HG02610 (cell line): Measurements from ENCODE around the gene CLCN6.

Experiments
- ATAC-seq: cut with Tn5 transposase; IDR thresholded peaks from one replicate; pipeline ENCODE4 v1.9.1; 2021; ENCODE audit warnings: mild to moderate bottlenecking, moderate library complexity; ENCODE audit not compliant: unreplicated experiment

The CLCN6 gene

DNA sequence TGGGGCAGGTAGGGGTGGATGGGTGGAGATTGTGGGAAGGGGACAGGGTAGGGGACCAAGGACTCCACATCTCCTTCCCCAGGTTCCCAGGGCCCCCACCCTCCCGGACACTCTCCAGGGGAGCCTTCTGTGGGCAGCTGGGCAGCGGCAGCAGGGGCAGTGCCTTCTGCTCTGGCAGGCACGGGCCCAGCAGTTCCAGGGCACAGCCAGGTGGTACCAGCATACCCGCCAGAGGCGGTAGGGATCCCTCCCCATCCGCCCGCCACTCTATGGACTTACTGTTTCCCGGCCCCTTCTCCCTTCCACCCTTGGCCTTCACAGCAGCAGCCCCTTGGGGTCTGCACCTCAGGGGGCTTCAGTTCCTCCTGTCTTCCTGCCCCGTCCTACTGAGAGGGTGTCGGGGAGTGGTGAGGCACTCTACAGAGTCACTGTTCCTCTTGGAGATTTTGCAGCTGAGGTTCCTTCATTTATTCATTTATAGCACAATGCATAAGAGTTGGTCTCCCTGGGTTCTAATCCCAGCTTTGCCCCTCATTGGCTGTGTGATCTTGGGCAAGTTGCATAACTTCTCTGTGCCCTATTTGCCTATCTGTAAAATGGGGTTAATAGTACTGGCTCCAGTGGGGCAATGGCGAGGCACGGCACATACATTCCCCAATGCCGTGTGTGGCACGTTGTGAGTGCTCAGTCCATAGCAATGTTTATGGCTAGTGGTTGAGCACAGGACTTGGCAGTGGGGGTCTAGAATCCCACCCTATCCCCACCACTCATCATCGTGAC, 27.0 kb upstream of the CLCN6 start:
- ATAC-seq: no peak

DNA sequence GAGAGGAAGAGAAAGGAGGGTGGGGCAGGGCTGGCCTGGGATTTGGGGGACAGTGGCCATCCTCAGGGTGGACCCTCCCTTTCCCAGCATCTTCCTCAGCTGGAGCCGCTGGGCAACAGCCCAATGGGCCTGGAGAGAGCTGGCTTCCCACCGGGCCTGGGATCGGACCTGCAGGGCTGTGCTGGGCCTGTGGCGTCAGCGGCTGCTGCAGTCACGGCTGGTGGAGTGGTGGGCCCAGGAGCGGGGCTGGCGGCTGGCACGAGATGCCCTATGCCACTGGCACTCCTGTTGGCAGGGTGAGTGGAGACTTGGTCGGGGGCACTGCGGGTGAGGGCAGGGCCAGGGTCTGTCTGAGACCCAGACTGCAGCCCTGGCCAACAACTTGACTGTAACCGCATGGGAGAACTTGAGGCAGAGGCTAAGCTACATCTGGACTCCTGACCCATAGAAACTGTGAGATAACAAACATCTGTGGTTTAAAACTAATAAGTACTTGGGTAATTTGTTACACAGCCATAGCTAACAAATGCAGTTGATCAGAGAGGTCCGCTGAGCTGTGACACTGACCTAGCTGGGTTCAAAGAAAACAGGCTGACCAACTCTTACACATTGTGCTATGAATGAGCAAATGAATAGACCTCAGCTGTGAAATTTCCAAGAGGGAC, 26.1 kb upstream of the CLCN6 start:
- ATAC-seq: no peak

DNA sequence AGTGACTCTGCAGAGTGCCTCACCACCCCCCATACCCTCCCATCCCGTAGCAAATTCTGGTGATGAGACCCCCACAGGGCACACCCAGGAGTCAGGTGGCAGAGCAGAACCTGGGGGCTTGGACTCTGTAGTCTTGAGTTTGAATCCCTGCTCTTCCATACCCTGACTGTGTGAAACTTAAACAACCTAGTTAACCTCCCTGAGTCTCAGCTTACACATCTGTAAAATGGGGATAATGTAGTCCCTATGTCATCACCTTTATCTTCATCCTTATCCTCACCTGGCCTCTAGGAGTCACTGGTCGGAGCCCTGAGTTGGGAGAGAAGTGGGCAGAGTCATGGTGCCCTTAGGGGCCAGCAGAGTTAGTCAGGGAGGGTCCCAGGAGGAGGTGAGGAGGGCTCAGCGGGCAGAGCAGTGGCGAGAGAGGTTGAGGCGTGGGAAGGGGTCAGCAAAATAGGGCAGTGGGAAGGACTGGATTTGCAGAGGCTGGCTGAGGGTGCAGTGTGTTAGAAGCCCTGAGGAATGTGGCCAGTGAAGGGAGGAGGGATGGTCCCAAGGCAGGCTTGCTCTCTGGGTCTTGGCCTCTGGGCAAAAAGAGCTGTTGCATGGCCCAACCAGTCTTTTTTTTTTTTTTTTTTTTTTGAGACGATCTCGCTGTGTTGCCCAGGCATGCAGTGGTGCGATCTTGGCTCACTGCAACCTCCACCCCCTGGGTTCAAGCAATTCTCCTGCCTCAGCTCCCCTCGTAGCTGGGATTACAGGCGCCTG, 25.4 kb upstream of the CLCN6 start:
- no peak for ATAC-seq

DNA sequence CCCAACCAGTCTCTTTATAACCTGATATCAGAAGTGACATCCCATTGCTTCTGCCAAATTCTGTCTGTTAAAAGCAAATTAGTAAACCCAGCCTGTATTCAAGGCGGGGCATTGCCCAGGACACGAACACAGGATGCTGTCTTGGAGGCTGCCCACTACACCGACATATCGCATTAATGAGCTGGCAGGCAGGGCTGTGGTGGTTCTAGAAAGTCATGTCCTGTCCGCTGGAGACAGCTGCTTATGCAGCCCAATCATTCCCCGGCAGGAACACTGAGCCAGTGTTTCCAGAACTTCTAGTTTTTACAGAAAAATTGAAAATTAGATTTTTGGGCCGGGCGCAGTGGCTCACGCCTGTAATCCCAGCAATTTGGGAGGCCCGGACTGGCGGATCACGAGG, 24.7 kb upstream of the CLCN6 start:
- ATAC-seq: no peak

DNA sequence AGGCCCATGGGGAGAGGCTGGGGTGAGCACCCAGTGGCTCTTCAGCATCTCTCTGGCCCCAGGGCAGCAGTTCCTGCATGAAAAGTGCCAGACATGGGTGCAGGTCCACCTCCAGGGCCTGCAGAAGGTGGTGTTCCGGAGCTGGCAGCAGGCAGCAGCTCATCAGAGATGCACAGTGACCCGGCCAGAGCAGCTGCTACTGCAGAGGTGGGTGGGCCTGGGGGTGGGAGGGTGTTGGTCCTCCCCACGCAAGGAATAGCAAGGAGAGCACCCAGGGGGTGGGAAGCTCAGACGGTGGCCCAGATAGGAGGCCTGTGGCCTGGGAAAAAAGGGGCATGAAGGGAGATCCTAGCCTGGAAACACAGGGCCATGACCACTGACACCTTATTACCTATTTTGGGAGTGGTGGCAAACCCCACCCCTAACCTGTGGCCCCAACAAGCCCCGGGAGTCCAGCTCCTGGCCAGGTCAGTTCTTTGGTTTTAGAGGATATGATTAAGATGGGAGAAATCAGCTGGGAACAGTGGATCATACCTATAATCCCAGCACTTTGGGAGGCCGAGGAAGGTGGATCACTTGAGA, 23.8 kb upstream of the CLCN6 start:
- ATAC-seq: no peak

DNA sequence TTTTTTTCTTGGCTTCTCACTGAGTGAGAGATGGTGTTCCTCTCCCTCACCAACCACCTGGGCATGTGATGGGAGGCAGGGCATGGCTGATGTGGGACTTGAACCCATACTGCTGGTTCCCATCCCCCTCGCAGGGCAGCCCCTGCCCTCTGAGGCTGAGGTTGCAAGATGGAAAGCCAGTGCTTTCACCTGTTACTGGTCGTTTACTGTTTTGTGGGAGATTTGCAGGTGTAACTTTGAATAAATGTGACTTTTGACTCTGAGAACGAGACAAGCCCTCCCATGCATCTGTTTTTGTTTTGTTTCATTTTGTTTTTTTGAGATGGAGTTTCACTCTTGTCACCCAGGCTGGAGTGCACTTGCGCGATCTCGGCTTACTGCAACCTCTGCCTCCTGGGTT, 22.4 kb upstream of the CLCN6 start:
- no peak for ATAC-seq

DNA sequence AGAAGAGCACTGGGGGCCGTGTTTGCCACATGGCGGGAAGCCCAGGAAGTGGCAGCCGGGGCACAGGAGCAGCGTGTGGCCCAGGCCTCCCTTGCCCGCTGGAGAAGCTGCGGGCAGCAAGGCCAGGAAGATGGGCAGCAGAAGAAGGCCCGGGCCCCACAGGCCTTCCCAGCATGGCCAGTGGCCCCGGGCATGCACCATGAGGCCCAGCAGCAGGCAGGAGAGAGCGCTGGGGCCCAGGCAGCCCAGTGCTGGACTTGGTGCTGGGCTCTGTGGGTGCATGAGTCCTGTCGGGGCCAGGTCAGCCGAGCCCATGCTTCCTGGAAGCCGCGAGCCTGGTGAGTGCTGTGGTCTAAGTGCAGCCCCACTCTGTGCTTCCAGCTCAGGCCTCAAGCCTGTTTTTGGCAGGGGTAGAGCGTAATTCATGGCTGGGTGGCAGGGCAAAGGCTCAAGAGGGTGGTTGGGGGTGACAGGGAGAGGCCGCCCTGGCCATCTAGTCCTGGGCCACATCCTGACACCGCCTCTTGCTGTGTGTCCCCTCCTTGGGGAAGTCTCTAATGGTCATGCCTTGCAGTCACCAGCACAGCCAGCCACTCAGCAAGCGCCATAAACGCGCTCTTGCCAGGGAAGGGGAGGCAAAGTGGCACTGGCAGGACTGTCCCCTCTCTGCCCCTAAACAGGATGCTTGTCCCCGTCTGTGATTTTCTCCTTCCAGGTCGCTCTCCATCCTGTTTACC, 21.6 kb upstream of the CLCN6 start:
- no peak for ATAC-seq

DNA sequence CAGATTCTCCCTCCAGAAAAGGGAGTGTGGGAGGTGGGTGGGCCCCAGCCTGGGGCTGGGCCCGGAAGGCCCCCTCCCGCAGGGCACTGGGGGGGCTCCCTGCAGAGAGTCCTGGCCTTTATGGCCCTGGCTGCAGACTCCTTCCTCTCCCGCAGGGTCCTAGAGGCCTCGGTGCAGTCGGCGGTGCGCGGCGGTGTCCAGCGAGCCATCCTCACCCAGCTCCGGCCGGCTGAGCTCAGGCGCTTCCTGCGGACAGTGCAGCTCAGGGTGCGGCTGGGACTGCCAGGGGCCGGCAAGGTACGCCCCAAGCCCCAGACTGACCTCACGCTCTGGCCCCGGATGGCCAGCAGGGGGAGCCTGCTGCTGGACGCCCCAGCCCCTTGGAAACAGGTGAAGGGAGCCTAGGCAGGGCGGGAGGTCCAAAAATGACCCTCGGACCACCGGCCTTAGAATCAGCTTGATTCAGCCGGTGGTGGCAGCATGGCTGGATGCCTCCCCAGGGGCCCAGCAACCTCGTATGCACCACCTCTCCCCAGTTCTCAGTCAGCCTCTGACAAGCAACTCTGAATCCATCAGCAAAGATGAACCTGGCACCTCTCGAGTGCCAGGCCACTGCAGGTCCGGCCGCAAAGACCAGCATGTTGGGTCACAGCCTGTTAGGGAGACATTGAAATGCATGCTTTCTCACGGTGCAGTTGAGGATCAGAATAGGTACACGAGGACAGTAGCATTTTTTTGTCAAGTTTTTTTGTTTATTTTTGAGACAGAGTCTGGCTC, 20.8 kb upstream of the CLCN6 start:
- no peak for ATAC-seq

DNA sequence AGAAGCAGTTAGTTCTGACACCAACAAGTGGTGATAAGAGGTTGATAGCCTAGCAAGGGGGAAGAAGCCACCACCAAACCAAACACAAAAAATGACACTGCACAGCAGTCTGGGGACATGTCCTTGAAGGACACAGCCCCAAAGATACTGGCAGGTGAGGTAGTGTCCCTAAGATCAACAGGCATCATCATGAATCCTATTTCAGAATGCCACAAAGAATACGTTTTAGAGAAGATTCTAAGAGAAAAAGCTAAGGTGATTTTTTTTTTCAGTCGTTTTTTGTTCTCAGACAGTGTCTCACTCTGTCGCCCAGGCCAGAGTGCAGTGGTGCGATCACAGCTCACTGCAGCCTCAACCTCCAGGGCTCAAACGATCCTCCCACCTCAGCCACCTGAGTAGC, 19.8 kb upstream of the CLCN6 start:
- ATAC-seq: no peak

DNA sequence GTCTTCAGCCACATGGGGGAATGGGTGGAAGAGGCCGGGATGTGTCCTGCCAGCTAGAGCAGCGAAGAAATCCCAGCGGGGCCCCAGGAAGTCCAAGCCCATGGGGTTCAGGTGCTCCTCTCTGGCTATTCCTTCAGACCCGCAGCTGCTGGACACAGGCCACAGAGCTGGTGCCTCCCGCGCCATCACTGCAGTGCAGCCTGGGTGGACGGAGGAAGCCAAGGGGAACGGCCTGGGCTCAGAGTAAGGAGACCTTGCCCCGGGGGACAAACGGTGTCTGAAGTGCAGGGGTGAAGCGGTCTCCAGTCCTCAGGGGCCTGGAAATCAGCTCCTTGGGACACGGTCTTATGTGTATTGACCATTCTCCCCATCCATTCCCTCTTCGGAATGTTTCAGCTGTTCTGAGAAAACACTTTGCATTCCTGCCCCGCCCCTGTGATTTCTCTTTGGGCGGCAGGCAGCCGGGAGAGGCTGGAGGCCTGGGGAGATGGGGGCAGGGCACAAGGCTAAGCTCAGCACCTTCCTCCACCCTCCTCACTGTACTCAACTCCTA, 18.7 kb upstream of the CLCN6 start:
- no peak for ATAC-seq

DNA sequence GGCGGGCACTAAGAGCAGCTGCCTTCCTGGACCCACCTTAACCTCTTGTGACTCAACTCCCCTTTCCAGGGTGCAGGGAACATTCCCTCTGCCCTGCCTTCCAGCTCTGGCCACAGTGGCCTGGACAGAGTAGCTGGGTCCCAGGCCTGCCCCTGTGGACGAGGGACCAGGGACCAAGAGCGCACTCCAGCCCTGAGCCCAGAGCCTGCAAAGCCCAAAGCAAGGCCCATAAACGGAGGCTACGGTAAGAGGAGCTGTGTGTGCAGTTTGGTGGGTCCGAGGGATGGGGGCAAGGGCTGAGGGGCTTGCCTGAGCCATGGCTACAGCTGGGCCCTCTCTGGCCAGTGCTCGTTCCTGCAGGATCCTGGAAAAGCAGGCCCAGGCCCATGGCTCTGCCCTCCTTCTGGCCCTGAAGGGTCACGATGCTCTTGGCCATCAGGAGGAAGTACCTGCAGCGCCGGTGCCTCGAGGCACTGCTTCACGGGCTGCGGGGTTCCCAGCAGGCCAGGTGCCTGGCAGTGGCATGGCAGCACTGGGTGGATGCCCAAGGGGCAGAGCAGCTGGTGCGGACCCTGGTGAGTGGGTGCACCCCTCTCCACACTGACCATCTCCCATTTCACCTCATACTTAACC, 18.1 kb upstream of the CLCN6 start:
- ATAC-seq: no peak

DNA sequence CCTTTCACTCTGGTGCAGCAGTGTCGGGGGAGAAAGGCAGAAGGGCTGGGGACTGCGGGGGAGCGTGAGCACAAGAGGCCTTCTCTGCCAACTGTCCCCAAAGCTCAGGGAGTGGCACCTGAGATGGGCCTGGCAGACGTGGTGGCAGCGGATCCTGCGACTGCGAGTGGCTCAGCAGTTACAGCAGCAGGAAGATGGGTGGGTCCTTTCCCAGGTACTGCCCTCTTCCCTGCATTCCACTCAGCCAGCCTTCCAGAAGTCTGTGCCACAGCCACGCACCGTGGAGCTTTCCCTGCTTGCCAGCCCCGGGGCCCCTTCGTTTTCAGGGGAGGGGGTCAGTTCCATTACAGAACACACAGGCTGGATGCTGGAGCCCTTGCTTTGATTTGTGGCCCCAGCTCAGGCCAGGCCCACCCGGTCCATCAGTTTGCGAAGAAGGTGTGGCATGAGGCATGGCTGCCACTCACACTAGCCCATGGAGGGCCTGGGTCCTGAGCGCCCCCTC, 17.4 kb upstream of the CLCN6 start:
- ATAC-seq: no peak

DNA sequence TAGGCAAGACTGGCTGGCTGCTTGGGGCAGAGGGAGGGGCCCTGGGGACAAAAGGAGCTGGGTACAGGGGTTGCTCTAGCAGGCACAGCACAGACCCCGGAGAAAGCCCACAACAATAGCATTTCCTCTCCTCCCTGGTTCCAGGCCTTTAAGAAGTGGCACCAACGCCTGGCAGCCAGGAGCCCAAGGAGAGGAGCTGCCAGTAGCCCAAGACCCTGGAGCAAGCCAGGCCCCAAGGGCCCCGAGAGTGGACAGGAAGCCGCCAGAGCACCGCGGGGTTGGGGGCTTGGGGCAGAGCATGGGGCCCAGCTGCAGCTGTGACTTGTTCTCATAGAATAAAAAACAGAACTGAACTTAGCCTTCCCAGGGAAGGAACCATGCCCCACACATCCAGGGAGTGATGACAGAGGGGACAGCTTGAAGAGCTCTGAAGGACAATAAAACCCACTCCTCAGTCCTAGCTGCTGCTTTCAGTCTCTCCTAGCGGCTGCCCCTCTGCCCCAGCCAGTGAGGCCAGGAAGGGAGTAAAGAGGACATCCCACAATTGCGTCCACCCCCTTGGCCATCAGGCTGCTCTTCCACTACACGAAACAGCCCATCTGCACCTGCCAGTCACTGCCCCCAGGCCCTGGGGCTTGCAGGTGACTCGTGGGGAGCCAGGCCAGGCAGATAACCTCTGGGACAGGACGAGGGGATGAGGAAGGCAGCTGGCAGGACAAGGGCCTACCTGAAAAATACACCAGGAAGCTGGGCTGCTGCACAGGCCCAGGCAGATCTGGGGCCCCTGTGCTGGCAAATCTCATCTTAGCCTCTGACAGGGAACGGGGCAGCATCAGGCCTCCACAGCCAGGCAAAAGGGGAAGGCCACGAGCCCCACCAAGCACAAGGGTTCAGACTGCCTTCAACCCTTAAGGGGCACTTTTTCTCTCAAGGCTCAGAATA, 16.6 kb upstream of the CLCN6 start:
- ATAC-seq: no peak

DNA sequence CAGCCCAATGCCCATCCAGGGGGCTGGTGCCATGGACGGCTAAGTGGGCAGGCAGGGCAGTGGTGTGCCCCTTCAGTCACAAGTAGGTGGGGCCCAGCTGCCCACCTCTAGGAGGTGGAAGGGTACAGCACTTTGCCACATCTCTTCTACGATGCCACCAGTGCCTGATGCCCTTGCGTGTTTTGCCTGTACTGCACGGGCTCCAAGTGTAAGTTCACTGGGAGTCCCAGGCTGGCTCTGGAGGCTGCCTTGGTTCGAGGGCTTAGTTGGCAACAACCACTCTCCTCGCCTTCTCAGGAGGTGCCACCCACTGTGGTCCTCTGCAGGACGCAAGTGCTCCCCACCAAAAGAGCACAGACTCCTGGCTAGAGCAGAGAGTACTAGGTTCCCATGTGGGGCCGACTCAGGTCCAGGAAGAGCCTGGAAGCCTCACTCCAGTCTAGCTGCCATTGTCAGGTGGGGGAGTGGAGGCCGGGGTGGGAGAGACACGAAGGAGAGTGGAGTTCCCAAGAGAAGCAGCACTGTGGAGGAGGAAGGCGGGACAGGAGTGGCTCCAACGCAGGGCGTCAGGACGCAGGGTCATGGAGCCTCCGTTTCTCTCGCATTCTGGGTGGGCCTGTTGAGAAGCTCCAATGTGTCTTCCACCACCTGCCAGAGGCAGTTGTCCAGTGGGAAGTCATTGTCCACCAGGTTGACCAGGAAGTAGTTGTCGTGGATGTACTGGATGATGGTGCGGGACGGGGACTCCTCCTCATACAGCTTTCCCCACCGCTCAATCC, 15.7 kb upstream of the CLCN6 start:
- no peak for ATAC-seq

DNA sequence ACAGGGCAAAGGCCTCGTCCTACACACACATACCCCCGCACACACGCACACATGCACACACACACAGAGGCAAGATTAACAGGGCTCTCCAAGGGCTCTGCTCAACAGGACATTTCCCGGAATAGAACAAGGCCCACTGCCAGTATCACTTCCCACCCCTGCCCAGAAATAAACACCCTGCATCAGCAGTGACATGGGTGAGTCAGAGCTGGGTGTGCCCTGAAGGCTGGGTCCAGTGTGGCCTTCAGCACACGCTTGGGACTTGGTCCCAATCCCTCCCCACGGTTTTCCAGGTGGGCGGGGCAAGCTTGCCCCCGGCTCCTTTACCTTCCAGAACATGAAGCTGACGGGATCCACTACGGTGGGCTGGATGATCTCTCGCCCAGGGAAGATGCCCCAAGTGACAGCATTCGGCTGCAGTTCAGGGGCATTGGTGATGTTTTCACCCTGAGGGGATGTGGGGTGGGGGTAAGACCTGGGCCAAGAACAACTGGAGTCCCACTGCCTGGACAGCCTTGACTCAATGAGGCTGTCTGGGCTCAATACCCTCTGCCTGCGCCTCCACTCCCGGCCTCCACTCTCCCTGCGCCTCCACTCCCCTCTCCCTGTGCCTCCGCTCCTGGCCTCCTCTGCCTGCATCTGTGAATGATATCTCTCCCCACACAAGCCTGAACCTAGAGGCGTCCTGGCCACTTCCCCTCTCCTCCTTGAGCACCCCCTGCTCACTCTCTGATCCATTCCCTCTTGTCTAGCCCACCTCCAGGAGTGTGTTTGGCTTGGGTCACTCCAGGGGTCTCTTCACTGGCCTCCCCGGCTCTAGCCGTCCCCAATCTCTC, 14.9 kb upstream of the CLCN6 start:
- no peak for ATAC-seq

DNA sequence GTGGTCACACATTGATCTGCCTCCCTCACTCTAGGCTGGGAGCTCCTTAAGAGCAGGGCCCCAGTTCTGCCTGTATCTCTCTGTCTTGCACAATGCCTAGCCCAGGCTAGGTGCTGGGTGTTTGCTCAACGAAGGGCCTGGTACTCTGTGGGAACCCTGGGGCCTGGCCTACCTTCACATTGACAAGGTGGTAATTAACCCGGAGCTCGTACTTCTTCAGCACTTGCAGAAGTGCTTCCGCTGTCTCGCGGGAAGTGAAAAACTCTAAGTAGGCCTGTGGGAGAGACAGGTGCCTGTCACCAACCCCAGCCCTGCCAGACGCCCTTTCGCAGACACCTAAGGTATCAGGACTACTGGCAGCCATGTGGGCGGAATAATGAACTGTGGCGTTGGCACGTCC, 13.9 kb upstream of the CLCN6 start:
- ATAC-seq: no peak
